Measurements from ENCODE around the gene SLC10A3. TPM values are rescaled to one million over a fixed set of nuclear protein-coding genes. Genes with fewer than 3 reads are reported as not detected.
A peak's percentile ranks its signal among the peaks of the same experiment; 100 is the strongest.

SLC10A3 gene
- total and polyA plus RNA-seq, 10 of the 15 experiments (the other 5 are each of a cell fraction or from before 2014, with no cell fraction given) = 1.7 to 23.5 (median 11.0) TPM

GRCh38 chrX:154459832-154460231 lies 30.6 kb downstream of the SLC10A3 start (continued):
- TF ChIP-seq RAD51 (IDR thresholded peaks at IDR 0.05) = no peak
- TF ChIP-seq JUND (IDR thresholded peaks at IDR 0.05; ENCODE audit: low read depth, low read length) = no peak
- no peak for TF ChIP-seq ESRRA (IDR thresholded peaks at IDR 0.05; ENCODE audit: low read length)
- no peak for TF ChIP-seq FOXM1 (IDR thresholded peaks at IDR 0.05; ENCODE audit: low read depth, low read length)
- no peak for TF ChIP-seq PML (IDR thresholded peaks at IDR 0.05; ENCODE audit: low read length)
- TF ChIP-seq USF2 (IDR thresholded peaks at IDR 0.05; ENCODE audit: borderline replicate concordance, low read depth, low read length) = no peak

GRCh38 chrX:154458954-154459778 lies 31.3 kb downstream of the SLC10A3 start:
- H4K20me1 ChIP-seq (ENCODE audit: control insufficient read depth, insufficient read depth) = no peaks in the 10 kb centered on the region
- no peaks in the 10 kb centered on the region; the same call in 2 of the 3 replicates for H3K9me3 ChIP-seq (replicated peaks; ENCODE audit: control insufficient read depth, insufficient read depth, low read length)
- no peaks in the 10 kb centered on the region for H3K36me3 ChIP-seq (ENCODE audit: control insufficient read depth in 2 of 2, insufficient read depth in 2 of 2, low read length in 1 of 2)
- ChIA-PET SMC1A (ENCODE audit: uncharacterized antibody, unreplicated experiment) (interaction anchor here (1.0 kb wide), 1 partner anchor 68 kb away, joined by 3 read pairs; no protein-coding TSS in a partner anchor), POLR2A (interaction anchor here (0.8 to 0.9 kb wide), 4 partner anchors 13 to 28 kb away, joined by 3 to 4 read pairs (median 4); partner anchors contain the start of gene UBL4A), CTCF (interaction anchor here (1.2 to 1.4 kb wide), 2 partner anchors 68 to 86 kb away, joined by 3 to 4 read pairs; no protein-coding TSS in a partner anchor), RAD21 (ENCODE audit: unreplicated experiment) (no interaction called here)
- DNase-seq (ENCODE audit: low read depth, low spot score) = no peak
- peak overlapping the region; percentile 56 for H3K9ac ChIP-seq (ENCODE audit: control insufficient read depth, insufficient read depth, low read length)
- no TSS peak for BruUV-seq (replicated peaks)
- H3K4me3 ChIP-seq = peak overlapping the region; percentile 77
- no peak for FAIRE-seq
- H3K27me3 ChIP-seq (replicated peaks in 1 of 2; ENCODE audit: control insufficient read depth in 2 of 2, insufficient read depth in 2 of 2, low read length in 1 of 2) = no peaks in the 10 kb centered on the region
- H2AFZ ChIP-seq (ENCODE audit: control insufficient read depth, low read depth, low read length) = no peak overlapping the region
- peak; percentile 81 for ATAC-seq
- peak overlapping the region; percentile 54 for H3K4me2 ChIP-seq (ENCODE audit: control insufficient read depth, insufficient read depth)
- peaks cover 9% of the 10 kb centered on the region for H3K79me2 ChIP-seq (ENCODE audit: control insufficient read depth, insufficient read depth, low read length)
- intact Hi-C loops (cut with micrococcal nuclease; ENCODE audit: unreplicated experiment) = no loop called here
- in situ Hi-C loops (cut with MboI) = no loop called here
- no peak overlapping the region for H3K27ac ChIP-seq (ENCODE audit: control insufficient read depth, insufficient read depth)
- TF ChIP-seq ZBTB4 (CRISPR knock-in tag; IDR thresholded peaks at IDR 0.05) (no peak), ZNF622 (IDR thresholded peaks at IDR 0.05) (no peak), CBX3 (IDR thresholded peaks at IDR 0.05; ENCODE audit: borderline replicate concordance, low read depth) (no peak), PML (IDR thresholded peaks at IDR 0.05; ENCODE audit: low read length) (no peak)
- no peaks in the 10 kb centered on the region for H3K4me1 ChIP-seq (ENCODE audit: control insufficient read depth, insufficient read depth, low read length)
- 29% methylated on average over 10 of the region's 15 CpGs for WGBS (ENCODE audit: insufficient coverage, insufficient replicate concordance, low lambda C conversion rate, missing lambda C conversion rate)

Data from GM12878 (cell line).